GM18873 (cell line): Measurements from ENCODE around the gene TRIM52.
"Not testable (repeated sequence)": the region's sequence is repeated elsewhere in the genome, so short reads cannot be mapped to it uniquely, and the experiment has no call there.

Experiments
- ATAC-seq: cut with Tn5 transposase; IDR thresholded peaks from one replicate; pipeline ENCODE4 v1.9.1; 2021; ENCODE audit warnings: mild to moderate bottlenecking, moderate library complexity, moderate number of reproducible peaks; ENCODE audit not compliant: unreplicated experiment, low FRiP score

Gene TRIM52

DNA sequence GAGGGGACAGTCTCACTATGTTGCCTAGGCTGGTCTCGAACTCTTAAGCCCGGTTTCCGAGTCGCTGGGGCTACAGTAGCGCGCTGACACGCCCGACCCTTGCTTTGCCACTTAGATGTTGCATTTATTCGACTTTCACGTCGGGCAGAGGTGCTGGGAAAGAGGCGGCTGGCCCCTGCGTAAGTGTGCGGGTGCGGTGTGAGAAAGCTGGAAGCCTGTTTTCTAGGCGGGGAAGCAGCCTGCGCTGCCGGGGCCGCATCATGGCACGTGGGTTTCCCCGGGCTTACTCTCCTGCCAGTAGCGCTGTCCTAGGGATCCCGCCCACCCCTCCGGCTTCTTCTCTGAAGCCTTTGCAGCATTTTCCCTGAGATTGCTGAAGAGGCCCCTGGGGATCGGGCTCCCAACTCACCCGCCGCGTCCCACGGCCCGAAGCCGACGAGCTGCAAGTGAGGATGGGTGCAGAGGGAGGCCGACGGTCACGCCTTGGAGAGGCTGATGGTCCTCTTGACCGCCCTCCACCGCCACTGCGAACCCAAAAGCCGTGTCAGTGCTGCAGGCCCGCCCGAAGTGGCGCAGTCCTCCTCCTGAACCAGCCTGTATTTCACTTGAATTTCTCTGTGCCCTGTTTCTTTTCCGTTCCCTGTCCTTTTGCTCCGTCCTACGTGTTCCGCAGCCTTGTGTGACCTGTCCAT is 43.7 kb downstream of the TRIM52 start:
- peak; percentile 10 for ATAC-seq

- ATAC-seq: no peak
These were observed 44.6 kb downstream of the TRIM52 start for GRCh38 chr5:181215997-181216989.

DNA sequence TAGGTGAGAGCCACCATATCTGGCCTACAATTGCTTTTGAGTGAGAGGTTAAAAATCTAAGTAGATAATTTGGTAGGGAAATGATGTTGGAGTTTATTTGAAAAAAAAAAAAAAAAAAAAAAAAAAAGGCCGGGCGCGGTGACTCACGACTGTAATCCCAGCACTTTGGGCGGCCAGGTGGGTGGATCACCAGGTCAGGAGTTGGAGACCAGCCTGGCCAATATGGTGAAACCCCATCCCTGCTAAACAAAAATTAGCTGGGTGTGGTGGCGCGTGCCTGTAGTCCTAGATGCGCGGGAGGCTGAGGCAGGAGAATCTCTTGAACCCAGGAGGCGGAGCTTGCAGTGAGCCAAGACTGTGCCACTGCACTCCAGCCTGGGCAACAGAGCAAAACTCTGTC is 46.7 kb downstream of the TRIM52 start:
- not testable (repeated sequence) for ATAC-seq

DNA sequence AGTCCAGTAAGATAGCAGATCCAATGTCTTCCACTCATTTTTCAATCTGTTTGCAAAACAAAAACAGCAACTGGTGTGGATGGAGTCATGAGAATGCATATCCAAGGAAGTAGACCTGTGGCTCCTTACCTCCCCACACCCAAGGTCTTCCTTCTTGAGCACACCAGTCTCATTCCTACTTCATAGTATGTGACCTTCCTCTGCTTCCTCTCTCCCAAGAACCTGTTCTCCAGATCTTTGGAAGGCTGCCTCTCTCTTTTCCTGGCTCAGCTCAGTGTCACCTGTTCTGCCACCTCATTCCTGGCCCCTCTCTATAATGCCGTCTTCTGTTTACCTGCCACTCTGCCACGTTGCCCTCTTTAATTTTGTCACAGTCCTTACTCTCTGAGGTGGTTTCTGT is 48.0 kb downstream of the TRIM52 start:
- no peak for ATAC-seq

GRCh38 chr5:181212080-181212479 is 48.9 kb downstream of the TRIM52 start:
- no peak for ATAC-seq

GRCh38 chr5:181211208-181211607 is 49.7 kb downstream of the TRIM52 start:
- ATAC-seq: no peak

GRCh38 chr5:181210698-181211097 is 50.2 kb downstream of the TRIM52 start:
- not testable (repeated sequence) for ATAC-seq

DNA sequence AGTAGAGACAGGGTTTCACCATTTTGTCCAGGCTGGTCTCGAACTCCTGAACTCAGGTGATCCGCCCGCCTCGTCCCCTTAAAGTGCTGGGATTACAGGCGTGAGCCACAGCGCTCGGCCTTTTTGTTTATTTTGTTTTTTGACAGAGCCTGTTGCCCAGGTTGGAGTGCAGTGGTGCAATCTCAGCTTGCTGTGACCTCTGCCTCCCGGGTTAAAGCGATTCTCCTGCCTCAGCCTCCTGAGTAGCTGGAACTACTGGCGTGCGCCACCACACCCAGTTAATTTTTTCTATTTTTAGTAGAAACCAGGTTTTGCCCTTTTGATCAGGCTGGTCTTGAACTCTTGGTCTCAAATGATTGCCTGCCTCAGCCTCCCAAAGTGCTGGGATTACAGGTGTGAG is 50.8 kb downstream of the TRIM52 start:
- ATAC-seq: not testable (repeated sequence)

- ATAC-seq: not testable (repeated sequence)
These were observed 51.9 kb downstream of the TRIM52 start for GRCh38 chr5:181209006-181209405.

- no peak for ATAC-seq
These were observed 53.0 kb downstream of the TRIM52 start for GRCh38 chr5:181207960-181208253.

DNA sequence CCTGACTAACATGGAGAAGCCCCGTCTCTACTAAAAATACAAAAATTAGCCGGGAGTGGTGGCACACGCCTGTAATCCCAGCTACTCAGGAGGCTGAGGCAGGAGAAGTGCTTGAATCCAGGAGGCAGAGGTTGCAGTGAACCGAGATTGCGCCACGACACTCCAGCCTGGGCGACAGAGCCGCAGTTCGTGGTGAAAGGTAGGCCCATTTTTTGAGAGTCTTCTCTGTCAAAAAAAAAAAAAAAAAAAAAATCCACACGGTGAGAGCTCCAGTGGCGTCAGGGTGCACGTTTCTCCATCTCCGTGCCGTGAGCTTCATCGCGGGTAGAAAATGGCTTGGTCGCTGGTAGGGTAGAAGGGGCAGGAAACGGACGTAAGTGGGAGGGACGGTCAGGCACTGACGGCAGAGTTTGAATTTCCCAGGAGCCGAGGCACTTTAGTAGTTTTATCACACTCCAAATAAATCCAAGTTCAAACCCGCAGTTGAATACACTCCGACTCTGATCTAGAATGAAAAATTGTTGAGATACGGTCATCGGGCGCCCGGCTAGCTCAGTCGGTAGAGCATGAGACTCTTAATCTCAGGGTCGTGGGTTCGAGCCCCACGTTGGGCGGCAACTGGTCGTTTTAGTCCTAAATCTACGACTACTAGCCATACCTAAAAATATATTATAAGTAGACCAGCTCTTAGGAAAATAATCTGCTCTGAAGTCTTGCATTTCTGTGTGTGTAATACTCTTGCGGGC is 53.6 kb downstream of the TRIM52 start:
- ATAC-seq: no peak

DNA sequence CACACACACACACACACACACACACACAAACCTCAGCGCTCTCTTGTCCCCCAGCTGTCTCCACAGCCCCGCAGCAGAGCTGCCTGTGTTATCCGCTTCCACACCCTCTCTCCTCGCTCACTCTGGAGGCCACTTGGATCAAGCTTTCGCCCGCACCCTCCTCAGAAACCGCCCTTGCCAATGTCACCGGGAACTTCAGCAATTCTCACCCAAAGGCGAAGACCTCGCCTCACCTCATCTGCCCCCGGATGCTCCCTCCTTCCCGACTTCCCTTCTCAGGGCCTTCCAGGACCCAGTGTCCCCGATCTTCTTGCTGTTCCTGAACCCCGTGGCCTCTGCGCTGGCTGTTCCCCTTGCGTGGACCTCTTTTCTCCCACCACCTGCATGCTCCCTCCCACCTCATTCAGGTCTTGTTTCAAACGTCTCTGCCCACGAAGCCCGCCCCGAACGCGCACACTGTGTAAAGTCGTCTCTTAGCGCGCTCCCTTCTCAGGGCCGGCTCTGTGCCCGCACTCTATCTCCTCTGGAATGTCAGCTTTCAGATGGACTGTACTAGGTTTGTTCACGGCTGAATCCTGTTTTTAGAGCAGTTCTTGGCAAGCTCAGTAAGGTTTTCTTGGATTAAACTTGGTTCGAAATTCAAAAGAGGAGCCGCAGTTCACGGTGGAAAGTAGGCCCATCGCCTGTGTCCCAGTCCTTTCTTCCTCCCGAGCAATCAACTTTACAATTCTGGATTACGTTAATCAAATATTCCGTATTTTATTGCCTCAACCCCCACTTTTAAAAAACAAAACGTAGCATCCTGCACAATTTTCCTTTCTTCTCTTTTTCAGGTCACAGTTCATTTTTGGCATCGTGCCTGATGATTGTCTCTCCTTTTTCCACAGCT is 54.9 kb downstream of the TRIM52 start:
- ATAC-seq: no peak
